HG02798 (cell line): ENCODE results near the gene GPR39.

Experiments
- ATAC-seq: cut with Tn5 transposase; IDR thresholded peaks from one replicate; pipeline ENCODE4 v1.9.1; 2021; ENCODE audit warnings: mild to moderate bottlenecking; ENCODE audit not compliant: unreplicated experiment, poor library complexity

GPR39 gene

DNA sequence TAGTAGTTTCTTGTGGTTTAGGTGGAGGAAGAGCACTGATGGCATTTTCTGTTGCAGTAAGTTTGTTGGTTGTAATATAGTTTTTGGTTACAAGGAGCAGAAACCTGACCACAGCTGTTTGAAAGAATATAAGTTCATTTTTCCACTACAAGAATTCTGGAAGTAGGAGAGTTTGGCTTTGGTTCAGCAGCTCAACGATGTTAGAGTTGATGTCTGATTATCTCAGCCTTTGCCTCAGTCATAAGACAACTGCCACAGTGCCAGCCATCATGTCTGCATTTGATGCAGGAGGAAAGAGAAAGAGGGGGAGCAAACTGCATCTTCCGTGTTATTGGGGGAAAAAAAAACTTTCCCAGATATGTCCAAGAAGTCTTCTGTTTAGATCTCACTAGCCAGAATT, 134.3 kb downstream of the GPR39 start:
- no peak for ATAC-seq

DNA sequence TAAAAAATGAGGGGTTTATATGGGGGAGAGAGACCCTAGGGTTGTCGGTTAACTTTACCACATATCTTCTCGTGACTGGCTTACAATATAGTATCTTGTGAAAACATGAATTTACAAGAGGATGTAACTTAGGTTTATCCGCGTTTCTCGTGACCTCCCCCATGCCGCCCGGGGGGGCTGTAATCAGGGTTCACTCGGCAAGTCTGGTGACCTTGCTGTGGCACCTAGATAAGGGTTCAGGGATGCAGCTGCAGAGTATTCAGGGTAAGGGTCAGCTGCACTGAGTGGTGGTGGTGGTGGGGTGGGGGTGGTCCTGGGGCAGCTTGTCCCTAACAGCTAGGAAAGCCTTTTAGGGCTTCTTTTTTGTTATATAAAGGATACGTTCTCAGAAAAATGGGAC, 141.1 kb downstream of the GPR39 start:
- no peak for ATAC-seq

GRCh38 chr2:132559326-132559725, 142.7 kb downstream of the GPR39 start:
- no peak for ATAC-seq

DNA sequence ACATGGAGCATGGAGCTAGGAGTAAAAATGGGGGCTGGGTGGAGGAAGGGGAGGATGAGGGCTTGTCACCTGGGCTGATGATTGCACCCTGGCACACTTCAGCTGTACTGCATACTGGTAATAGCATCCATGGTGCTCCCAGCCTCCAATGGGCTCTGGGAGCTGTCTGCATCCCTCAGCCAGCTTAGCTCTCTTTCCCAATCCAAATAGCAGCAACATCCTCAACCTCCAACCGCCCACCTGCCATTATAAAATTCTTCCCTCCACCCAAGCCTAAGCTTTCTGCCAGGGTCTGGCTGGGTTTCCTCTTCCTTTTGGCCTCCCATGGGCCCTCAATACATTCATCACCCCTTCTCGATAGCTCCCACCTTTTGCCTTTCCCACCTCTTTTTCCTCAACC, 143.3 kb downstream of the GPR39 start:
- ATAC-seq: no peak

DNA sequence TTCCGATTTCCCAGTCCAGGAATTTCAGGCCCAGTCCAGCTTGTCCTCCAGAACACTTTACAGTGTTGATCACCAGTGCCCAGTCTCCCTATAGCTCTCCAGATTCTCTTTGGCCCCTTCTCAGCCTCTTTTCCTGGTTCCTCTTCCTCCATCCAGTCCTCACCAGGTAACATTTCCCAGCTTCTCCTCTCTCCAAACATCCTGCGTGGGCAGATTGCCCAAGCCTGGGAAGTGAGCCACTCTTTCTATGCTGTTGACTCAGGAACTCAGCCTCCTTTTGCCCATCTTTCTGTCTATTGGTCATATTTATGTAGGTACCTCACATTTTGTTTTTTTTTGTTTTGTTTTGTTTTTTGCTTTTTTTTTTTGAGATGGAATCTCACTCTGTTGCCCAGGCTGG, 144.0 kb downstream of the GPR39 start:
- ATAC-seq: no peak

DNA sequence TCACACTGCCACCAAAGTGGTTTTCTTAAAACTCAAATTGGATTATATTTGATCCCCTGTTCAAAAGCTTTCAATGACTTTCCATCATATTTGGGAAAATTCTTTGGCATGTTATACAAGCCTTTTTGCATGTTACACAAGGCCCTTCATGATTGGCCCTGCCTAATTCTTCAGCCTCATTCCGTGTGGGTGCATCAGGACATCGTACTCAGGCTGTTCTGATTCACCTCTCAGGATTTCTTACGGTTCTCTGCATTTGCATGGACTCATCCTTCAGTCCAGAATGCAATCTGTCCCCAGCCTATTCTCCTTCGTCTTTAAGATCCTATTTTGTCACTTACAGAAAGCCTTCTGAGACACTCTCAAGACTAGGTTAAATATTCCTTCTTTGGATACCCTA, 145.6 kb downstream of the GPR39 start:
- no peak for ATAC-seq

DNA sequence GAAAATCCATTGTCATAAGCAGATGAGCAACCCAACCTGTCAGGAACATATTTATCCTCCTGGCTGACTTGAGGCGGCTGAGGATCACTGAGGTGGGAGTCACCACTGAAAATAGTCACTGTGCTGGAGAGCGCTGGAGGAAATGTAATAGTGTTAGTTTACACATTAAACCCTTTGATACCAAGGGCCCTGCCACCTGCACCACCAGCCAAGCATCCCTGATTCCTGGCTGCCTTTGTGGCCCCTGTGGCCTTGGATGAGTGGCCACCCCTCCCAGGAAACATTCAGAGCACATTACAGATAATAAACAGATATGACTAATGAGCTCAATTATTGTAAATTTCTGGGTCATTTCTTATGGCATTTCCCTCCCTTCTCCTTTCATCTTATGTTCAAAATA, 147.5 kb downstream of the GPR39 start:
- ATAC-seq: no peak

DNA sequence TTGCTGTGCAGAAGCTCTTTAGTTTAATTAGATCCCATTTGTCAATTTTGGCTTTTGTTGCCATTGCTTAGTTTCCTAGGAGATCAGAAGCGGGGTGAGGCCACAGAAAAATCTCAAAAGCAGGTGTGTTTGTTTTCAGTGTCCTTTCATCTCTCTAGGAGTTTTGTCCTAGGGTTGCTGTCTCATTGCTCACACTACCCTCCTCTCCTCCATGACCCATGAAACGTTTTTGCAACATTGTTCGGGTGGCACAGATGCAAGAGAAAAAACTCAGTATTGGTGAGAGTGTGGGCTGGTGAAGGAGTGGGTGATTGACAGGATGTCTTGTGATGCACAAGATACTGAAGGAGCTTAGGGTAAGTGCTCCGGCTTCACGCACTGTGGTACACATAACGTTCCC, 149.8 kb downstream of the GPR39 start:
- ATAC-seq: no peak

GRCh38 chr2:132567682-132568081, 151.1 kb downstream of the GPR39 start:
- ATAC-seq: no peak

GRCh38 chr2:132568656-132569055, 152.1 kb downstream of the GPR39 start:
- no peak for ATAC-seq

DNA sequence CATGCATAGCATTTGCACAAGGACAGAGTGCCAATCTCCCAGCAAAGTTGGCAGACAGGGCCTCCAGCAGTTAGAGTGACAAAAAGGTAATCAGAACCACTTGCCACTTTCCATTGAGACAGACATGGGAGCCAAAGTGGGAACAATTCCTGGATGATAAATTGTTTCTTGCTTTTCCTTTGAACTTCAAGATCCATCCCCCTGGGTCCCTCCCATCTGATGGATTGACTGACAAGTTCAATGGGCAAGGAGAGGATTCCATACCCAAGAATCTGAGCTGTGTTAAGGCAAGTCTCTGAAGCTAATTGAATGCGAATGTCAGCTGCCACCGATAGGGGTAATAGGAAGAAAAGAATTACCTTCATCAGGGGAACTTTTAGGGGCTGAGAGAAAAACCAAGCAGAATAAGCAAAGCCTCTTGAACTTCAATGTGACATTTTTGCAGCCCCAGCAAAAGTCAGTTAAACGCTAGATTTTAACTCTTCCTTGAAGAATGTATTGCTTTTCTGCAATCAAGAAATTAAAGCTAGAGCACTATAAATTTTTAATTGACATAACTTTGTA, 156.9 kb downstream of the GPR39 start:
- ATAC-seq: no peak

- no peak for ATAC-seq
Observed at GRCh38 chr2:132577686-132578085, 161.1 kb downstream of the GPR39 start.

DNA sequence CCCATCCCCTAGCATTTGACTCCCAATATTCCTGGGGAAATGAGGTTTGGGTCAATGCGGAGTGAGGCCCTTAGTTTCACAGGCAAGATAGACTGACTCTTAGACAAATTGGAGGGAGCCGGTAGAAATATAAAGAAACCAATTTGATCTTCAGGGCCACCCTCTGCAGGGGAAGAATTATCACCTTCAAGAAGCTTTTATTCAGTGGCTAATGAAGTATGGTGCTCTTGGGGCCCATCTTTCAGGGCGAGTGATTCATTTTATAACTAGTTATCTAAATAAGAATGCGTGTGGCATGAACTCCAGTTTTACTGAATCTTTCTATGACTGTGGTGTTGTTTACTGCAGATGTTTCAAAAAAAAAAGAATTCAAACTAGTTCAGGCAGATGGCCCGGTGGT, 165.0 kb downstream of the GPR39 start:
- no peak for ATAC-seq

GRCh38 chr2:132581991-132582738, 165.6 kb downstream of the GPR39 start:
- ATAC-seq: peak; percentile 77

DNA sequence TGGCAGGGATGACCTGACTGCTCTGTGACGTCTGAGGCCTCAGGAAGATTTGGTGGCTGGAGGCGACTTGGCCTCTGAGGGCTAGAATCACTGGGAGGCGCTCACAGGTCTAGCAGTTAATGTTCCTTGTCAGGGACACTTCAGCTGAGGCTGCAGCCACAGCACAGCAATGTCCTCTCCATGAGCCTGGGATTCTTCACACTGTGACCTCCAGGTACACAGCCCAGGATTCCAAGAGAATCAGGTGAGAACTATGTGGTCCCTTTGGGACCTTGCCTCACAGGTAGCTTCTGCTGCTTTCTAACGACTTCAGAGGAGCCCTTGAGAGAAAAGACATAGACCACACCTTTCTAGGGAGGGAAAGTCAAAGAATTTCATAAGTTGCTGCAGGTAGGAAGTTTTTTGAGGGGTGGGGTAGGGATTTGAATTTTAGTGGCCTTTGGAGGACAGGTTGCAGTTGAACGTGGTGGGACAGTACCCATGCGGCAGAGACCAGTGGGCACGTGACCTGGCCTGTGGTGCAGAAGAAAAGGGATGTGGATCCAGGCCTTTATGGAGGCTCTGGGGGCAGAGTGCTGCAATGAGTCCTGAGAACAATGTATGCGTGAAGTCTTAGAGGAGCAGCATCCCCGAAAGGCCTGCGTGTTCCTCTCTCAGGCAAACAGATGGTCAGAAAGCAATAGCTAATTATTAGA, 167.2 kb downstream of the GPR39 start:
- ATAC-seq: no peak

DNA sequence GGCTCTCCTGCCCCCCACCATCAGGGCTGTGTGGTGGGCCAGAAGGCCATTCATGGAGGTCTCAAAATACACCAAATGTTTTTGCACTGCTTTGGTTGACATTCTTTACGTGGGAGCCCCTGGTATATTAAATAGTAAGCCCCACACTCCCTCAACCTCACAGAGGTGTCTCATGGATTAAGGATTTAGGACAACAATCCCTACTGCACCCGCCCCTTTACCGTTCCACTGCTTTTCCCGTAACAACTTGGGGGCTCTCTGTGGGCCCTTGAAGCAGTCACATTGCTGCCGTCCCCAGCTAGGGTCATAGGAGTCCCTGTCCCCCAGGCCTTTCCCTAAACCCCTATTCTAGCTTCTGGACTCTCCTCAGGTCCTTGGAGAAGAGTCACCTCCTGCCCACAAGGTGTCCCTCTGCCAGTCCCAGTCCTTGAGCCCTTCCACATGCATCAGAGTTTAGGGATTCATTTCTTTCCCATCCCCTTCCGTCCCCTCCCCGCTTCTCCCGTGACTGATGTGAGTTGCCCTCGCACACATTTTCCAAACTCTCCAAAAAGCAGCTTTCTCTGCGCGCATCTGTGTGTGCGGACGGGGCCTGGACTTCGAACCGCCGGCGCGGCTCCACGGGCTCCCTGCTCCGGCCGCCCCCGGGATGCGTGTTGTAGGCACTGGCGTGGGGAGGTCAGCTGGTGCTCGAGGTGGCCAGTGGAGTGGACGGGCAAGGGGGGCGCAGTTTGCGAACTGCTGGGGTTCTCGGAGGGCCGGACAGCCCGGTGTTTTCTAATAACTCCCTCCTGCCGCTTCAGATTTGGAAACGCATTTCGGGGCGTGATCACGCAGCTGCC, 168.6 kb downstream of the GPR39 start:
- ATAC-seq: no peak

GRCh38 chr2:132586101-132586511, 169.5 kb downstream of the GPR39 start:
- ATAC-seq: no peak

DNA sequence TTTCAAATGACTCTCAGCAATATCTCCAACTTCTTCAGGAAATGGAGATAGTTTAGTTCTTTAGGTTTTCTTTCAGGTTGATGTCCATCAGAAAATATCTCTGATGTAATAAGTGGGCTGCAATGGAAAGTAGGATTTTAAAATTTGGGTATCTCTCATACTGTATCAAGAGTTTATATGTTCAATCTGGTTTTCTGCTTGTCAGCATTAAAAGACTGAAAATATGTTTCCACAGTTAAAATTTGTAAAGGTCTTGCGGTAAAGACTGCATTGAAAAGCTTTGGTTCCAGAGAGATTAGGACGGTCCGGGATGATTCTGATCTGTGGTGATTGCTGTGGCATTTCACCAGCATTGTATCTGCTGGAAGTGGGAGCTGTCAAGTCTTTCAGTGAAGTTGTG, 170.2 kb downstream of the GPR39 start:
- ATAC-seq: no peak

DNA sequence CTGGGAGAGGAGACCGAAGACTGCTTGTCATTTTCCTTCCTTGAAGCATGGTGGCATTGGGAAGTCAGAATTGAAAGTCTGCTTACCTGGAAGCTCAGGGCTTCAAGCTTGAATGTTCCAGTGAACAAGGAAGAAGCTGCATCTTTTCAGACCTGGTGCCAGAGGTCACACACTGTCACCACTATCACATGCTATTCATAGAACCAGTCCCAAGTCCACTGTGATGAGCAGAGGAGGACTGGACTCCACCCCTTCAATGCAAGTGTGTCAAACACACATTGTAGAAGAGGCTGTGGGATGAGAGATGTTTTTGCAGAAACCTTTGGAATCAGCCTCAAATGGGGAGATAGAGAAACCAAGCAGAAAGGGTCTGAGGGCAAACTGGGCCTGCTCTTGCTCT, 172.0 kb downstream of the GPR39 start:
- no peak for ATAC-seq

DNA sequence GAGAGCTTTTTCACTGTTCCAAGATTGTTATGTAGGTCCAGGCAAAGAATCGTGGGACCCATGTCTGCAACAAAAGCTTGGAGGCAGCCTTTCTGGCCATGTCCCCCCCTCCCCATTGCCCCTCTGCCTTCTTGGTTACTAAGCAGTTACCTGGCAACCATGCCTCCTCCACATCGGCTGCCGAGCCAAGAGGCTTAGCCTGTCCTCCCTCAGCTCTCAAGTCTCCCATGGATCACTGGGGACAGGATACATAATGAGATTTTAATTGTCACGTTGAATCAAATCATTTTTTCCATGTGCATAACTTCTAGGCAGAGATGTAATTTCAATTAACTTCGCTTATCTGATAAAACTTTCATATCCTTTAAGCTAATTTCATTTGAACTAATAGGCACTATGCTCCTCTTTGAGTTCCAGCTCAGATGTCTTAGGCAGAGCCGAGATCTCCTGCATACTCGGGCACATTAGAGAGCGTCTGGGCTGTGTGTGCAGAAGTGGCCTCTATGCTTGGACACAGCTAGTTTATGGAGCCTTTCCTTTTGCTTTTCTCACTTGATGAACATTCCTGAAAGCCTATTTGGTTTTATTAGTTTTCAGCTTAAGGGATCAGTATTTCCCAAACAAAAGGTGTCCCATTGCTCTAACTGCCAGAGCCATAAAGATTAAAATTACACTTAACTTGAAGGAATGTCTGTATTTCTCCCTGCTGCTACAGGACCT, 172.7 kb downstream of the GPR39 start:
- no peak for ATAC-seq
